HepG2 (cell line): ENCODE data around the gene TMX1. TPM values are rescaled to one million over a fixed set of nuclear protein-coding genes. Genes with fewer than 3 reads are reported as not detected.

Source experiments
- ATAC-seq: fragments of 200-7000 bp; cut with Tn5 transposase; 3 replicates; pipeline ENCODE4 v1.9.1; 2020; ENCODE audit warnings: mild to moderate bottlenecking, moderate library complexity
- BruUV-seq: library from RNA; stranded (reverse); fragments of 400-500 nt; replicated peaks from 2 replicates; lab custom pipeline; 2021; lab: Mats Ljungman, UMichigan
- CTCF ChIA-PET: fragments of 300-600 bp; formaldehyde crosslinking; extraction: SDS; loops from one replicate; lab custom pipeline; 2021; ENCODE audit warnings: low total read pairs, inconsistent platforms, low intra/inter-chr PET ratio; lab: Yijun Ruan, JAX
- POLR2A ChIA-PET: fragments of 350-600 bp; sonication (Branson Sonifier 250); formaldehyde crosslinking; loops from one replicate; lab custom pipeline; 2020; ENCODE audit warnings: antibody characterized with exemption, inconsistent platforms; lab: Yijun Ruan, JAX
- DNase-seq: peaks from one replicate; pipeline ENCODE4 v3.0.0-alpha.2; 2015; ENCODE audit warnings: low spot score
- FAIRE-seq: peaks from 3 replicates; lab custom pipeline; 2011; peaks lifted over from hg19 to GRCh38; lab: Jason Lieb, UNC
- H2AFZ ChIP-seq: one replicate; pipeline ENCODE4 v1.6.1; 2011; ENCODE audit warnings: low read length, inconsistent platforms
- H3K27ac ChIP-seq: fragments of 300-600 bp; 3 replicates; pipeline ENCODE4 v1.8.0; 2011; ENCODE audit warnings: mixed run types, mild to moderate bottlenecking, mixed read lengths, low read length, inconsistent platforms; ENCODE audit not compliant: insufficient read depth; ENCODE audit errors: extremely low read length
- H3K27me3 ChIP-seq, 2 experiments: fragments of 200-600 bp in 1 of 2; 2 replicates in 1 of 2; 3 replicates in 1 of 2; pipeline versions ENCODE4 v1.6.0 to v1.8.0; 2011; ENCODE audit warnings: low read length in 2 of 2, mild to moderate bottlenecking in 2 of 2, moderate library complexity in 2 of 2, inconsistent platforms in 1 of 2; ENCODE audit not compliant: insufficient read depth in 2 of 2, control insufficient read depth in 1 of 2
- H3K36me3 ChIP-seq, 2 experiments: fragments of 200-600 bp in 1 of 2; replicated peaks in 1 of 2; 2 replicates in 1 of 2; 3 replicates in 1 of 2; pipeline versions ENCODE4 v1.5.1 to v1.8.0; 2011; ENCODE audit warnings: low read length in 2 of 2, inconsistent platforms in 1 of 2; ENCODE audit not compliant: insufficient read depth in 2 of 2, control insufficient read depth in 1 of 2
- H3K4me1 ChIP-seq: 2 replicates; pipeline ENCODE4 v1.5.1; 2012; ENCODE audit warnings: low read length, inconsistent platforms; ENCODE audit not compliant: insufficient read depth
- H3K4me2 ChIP-seq: 2 replicates; pipeline ENCODE4 v1.6.0; 2011; ENCODE audit warnings: low read depth, low read length, inconsistent platforms
- H3K4me3 ChIP-seq, 3 experiments: fragments of 200-600 bp in 1 of 3; sonication (generic), shearing (Covaris generic) in 1 of 3; replicated peaks in 1 of 3; 2 replicates each; pipeline ENCODE4 v1.5.1; 2011 to 2016; ENCODE audit warnings: low read length in 3 of 3, inconsistent platforms in 2 of 3, low read depth in 2 of 3, mild to moderate bottlenecking in 2 of 3, control low read depth in 1 of 3, mixed read lengths in 1 of 3; ENCODE audit not compliant: insufficient read depth in 1 of 3
- H3K79me2 ChIP-seq: one replicate; pipeline ENCODE4 v1.6.1; 2011; ENCODE audit warnings: low read length, inconsistent platforms; ENCODE audit not compliant: insufficient read depth
- H3K9ac ChIP-seq: 2 replicates; pipeline ENCODE4 v1.6.0; 2011; ENCODE audit warnings: mild to moderate bottlenecking, low read depth, low read length, inconsistent platforms; ENCODE audit not compliant: insufficient read depth
- H3K9me3 ChIP-seq: 2 replicates; pipeline ENCODE4 v1.5.1; 2012; ENCODE audit warnings: mild to moderate bottlenecking, low read length
- H4K20me1 ChIP-seq: 2 replicates; pipeline ENCODE4 v1.6.0; 2011; ENCODE audit warnings: inconsistent platforms, mild to moderate bottlenecking, low read length, moderate library complexity; ENCODE audit not compliant: insufficient read depth
- CBX1 ChIP-seq: IDR thresholded peaks from one replicate; pipeline ENCODE4 v1.6.1; 2016; ENCODE audit warnings: antibody characterized with exemption, low read depth
- CENPX ChIP-seq: sonication (generic); formaldehyde crosslinking; IDR thresholded peaks from 2 replicates; pipeline ENCODE4 v1.9.0; 2021; ENCODE audit warnings: mild to moderate bottlenecking, missing genetic modification reagents, moderate library complexity
- DMTF1 ChIP-seq: sonication (generic); formaldehyde crosslinking; IDR thresholded peaks from 2 replicates; pipeline ENCODE4 v1.4.0; 2020; ENCODE audit warnings: mild to moderate bottlenecking, missing genetic modification reagents
- ELF3 ChIP-seq: IDR thresholded peaks from 2 replicates; pipeline ENCODE4 v1.6.1; 2016; ENCODE audit warnings: missing genetic modification reagents, missing compliant biosample characterization
- HCFC1 ChIP-seq: fragments of 150-350 bp; IDR thresholded peaks from 2 replicates; pipeline ENCODE4 v1.6.1; 2014; ENCODE audit warnings: low read depth, low read length
- HNRNPLL ChIP-seq: fragments of 200-400 bp; formaldehyde crosslinking; IDR thresholded peaks from 2 replicates; pipeline ENCODE4 v1.6.1; 2017; ENCODE audit warnings: mild to moderate bottlenecking, low read depth, low read length; ENCODE audit not compliant: poor library complexity, severe bottlenecking
- HOXD1 ChIP-seq: sonication (generic); formaldehyde crosslinking; IDR thresholded peaks from 2 replicates; pipeline ENCODE4 v1.5.0; 2020; ENCODE audit warnings: missing genetic modification reagents
- IRF9 ChIP-seq: sonication (generic); formaldehyde crosslinking; IDR thresholded peaks from 2 replicates; pipeline ENCODE4 v1.8.0; 2022; ENCODE audit warnings: missing genetic modification reagents, mild to moderate bottlenecking, borderline replicate concordance
- MTF1 ChIP-seq: sonication (generic); formaldehyde crosslinking; IDR thresholded peaks from 2 replicates; pipeline ENCODE4 v1.5.0; 2020; ENCODE audit warnings: missing genetic modification reagents
- MYNN ChIP-seq: sonication (generic); formaldehyde crosslinking; IDR thresholded peaks from 2 replicates; pipeline ENCODE4 v1.4.0; 2020; ENCODE audit warnings: mild to moderate bottlenecking, low read depth, missing genetic modification reagents
- RCOR2 ChIP-seq: IDR thresholded peaks from 2 replicates; pipeline ENCODE4 v1.6.1; 2016; ENCODE audit warnings: missing biosample characterization, missing genetic modification reagents
- SRSF1 ChIP-seq: fragments of 200-400 bp; formaldehyde crosslinking; optimal IDR thresholded peaks from 2 replicates; pipeline ENCODE3; 2017; ENCODE audit warnings: mild to moderate bottlenecking, low read depth, low read length, moderate library complexity
- TBX2 ChIP-seq: sonication (generic); formaldehyde crosslinking; IDR thresholded peaks from 2 replicates; pipeline ENCODE4 v1.5.0; 2020; ENCODE audit warnings: missing genetic modification reagents, mild to moderate bottlenecking, borderline replicate concordance
- TFE3 ChIP-seq: IDR thresholded peaks from 2 replicates; pipeline ENCODE4 v1.6.1; 2016
- YEATS2 ChIP-seq: sonication (generic); formaldehyde crosslinking; IDR thresholded peaks from 2 replicates; pipeline ENCODE4 v1.4.0; 2020; ENCODE audit warnings: missing genetic modification reagents, borderline replicate concordance
- ZNF280B ChIP-seq: sonication (generic); formaldehyde crosslinking; IDR thresholded peaks from 2 replicates; pipeline ENCODE4 v1.5.0; 2020; ENCODE audit warnings: missing genetic modification reagents, mild to moderate bottlenecking, borderline replicate concordance
- ZNF30 ChIP-seq: sonication (generic); formaldehyde crosslinking; IDR thresholded peaks from 2 replicates; pipeline ENCODE4 v1.5.0; 2020; ENCODE audit warnings: mild to moderate bottlenecking, missing genetic modification reagents
- ZNF549 ChIP-seq: sonication (generic); formaldehyde crosslinking; IDR thresholded peaks from 2 replicates; pipeline ENCODE4 v1.5.0; 2020; ENCODE audit warnings: missing genetic modification reagents
- ZNF709 ChIP-seq: sonication (generic); formaldehyde crosslinking; IDR thresholded peaks from 2 replicates; pipeline ENCODE4 v1.5.0; 2020; ENCODE audit warnings: mild to moderate bottlenecking, missing genetic modification reagents
- ZNF780A ChIP-seq: sonication (generic); formaldehyde crosslinking; IDR thresholded peaks from 2 replicates; pipeline ENCODE4 v1.8.0; 2022; ENCODE audit warnings: mild to moderate bottlenecking, missing genetic modification reagents, moderate library complexity
- WGBS: methylation state at CpG from one replicate; pipeline ENCODE4 v1.1.6; 2017; ENCODE audit warnings: low lambda C conversion rate; 5-methylcytosine and 5-hydroxymethylcytosine counted together
- in situ Hi-C: cut with HindIII; loops from 2 replicates; pipeline ENCODE4 v1.10.0; 2017; ENCODE audit warnings: low pct_unique_long_range_greater_than_20kb; ENCODE audit not compliant: extremely low pct_ligation_motif_present
- intact Hi-C: fragments of 100-400 bp; cut with micrococcal nuclease; formaldehyde crosslinking; loops from one replicate; pipeline ENCODE4 v1.10.0; 2022; ENCODE audit not compliant: unreplicated experiment
- polyA plus RNA-seq, 8 experiments: library from polyadenylated mRNA; depleted of rRNA in 3 of 8; stranded (reverse) in 7 of 8; unstranded in 1 of 8; fragments of >200 nt; fragmentation: Illumina TruSeq in 4 of 8; extraction: Trizol in 4 of 8; gene quantifications; 2 replicates each; pipeline versions ENCODE4 v1.2.1 to v1.2.3, GENCODE V29; 2011 to 2016; ENCODE audit warnings: low read depth in 4 of 8, missing spikeins in 1 of 8, mixed read lengths in 1 of 8; ENCODE audit not compliant: insufficient read depth in 1 of 8
- total RNA-seq, 5 experiments: library from RNA; depleted of rRNA; stranded (reverse); fragments of >200 nt; fragmentation: Illumina TruSeq; extraction: Trizol; gene quantifications; 2 replicates each; pipeline ENCODE4 v1.2.3, GENCODE V29; 2016; ENCODE audit warnings: low read depth in 1 of 5

The TMX1 gene
- total and polyA plus RNA-seq, 2 of the 13 experiments (the other 11 are each of a cell fraction or from before 2014, with no cell fraction given) = 23.0 to 56.8 TPM

- TF ChIP-seq DMTF1 (CRISPR knock-in tag) (no peak), SRSF1 (no peak), HCFC1 (no peak), YEATS2 (CRISPR knock-in tag) (no peak), CBX1 (no peak)
Observed at GRCh38 chr14:51284241-51284640, 44.2 kb downstream of the TMX1 start (continued).

- WGBS = 50% methylated on average over 1 of the region's 1 CpG
- Histone ChIP-seq H2AFZ (no peak overlapping the region), H3K27ac (no peak overlapping the region), H3K4me2 (no peak overlapping the region), H3K27me3 (no peaks in the 10 kb centered on the region), H4K20me1 (no peaks in the 10 kb centered on the region), H3K9me3 (no peaks in the 10 kb centered on the region), H3K36me3 (no peaks in the 10 kb centered on the region), H3K4me3 (no peak overlapping the region), H3K9ac (no peak overlapping the region), H3K4me1 (no peaks in the 10 kb centered on the region), H3K79me2 (no peaks in the 10 kb centered on the region)
- TF ChIP-seq MYNN (CRISPR knock-in tag) = no peak
- no peak for TF ChIP-seq ZNF780A (CRISPR knock-in tag)
- no peak for TF ChIP-seq IRF9
- no peak for TF ChIP-seq MTF1 (CRISPR knock-in tag)
- TF ChIP-seq RCOR2 (CRISPR knock-in tag) = no peak
- TF ChIP-seq TFE3 (CRISPR knock-in tag) = no peak
- no peak for TF ChIP-seq ZNF549 (CRISPR knock-in tag)
- TF ChIP-seq ZNF709 = no peak
- TF ChIP-seq ZNF280B (CRISPR knock-in tag) = no peak
- no peak for TF ChIP-seq ELF3 (CRISPR knock-in tag)
- no peak for TF ChIP-seq TBX2 (CRISPR knock-in tag)
- TF ChIP-seq ZNF30 (CRISPR knock-in tag) = no peak
- no peak for TF ChIP-seq CENPX (CRISPR knock-in tag)
- TF ChIP-seq HNRNPLL = no peak
- TF ChIP-seq HOXD1 (CRISPR knock-in tag) = no peak
- in situ Hi-C loops = loop anchor here (10.0 kb wide), 1 partner anchor 490 kb away; no protein-coding TSS in a partner anchor
- no peak for ATAC-seq
- FAIRE-seq = no peak
- intact Hi-C loops = no loop called here
- CTCF ChIA-PET = no interaction called here
- BruUV-seq = no TSS peak
- POLR2A ChIA-PET = no interaction called here
- DNase-seq = no peak
Observed at GRCh38 chr14:51285120-51285519, 45.1 kb downstream of the TMX1 start.
